ELF-1 (cell line): ENCODE results near the gene CFAP299.

ENCODE experiments used
- DNase-seq: peaks from one replicate; pipeline ENCODE4 v3.0.0-alpha.2; 2016; ENCODE audit warnings: low read depth, low spot score

Gene CFAP299

GRCh38 chr4:80507507-80507906 is 172.0 kb downstream of the CFAP299 start:
- DNase-seq: no peak

- no peak for DNase-seq
Measured at GRCh38 chr4:80515496-80515895, 180.0 kb downstream of the CFAP299 start.

GRCh38 chr4:80521438-80521837 is 185.9 kb downstream of the CFAP299 start:
- DNase-seq: no peak

- no peak for DNase-seq
Measured at GRCh38 chr4:80526697-80527096, 191.2 kb downstream of the CFAP299 start.

- no peak for DNase-seq
Measured at GRCh38 chr4:80529026-80529425, 193.5 kb downstream of the CFAP299 start.

- DNase-seq: no peak
Measured at GRCh38 chr4:80532674-80533333, 197.3 kb downstream of the CFAP299 start.

- no peak for DNase-seq
Measured at GRCh38 chr4:80535551-80535950, 200.0 kb downstream of the CFAP299 start.

GRCh38 chr4:80538276-80538926 is 202.9 kb downstream of the CFAP299 start:
- DNase-seq: no peak

- DNase-seq: peak; percentile 8
Measured at GRCh38 chr4:80539190-80539589, 203.7 kb downstream of the CFAP299 start.

DNA sequence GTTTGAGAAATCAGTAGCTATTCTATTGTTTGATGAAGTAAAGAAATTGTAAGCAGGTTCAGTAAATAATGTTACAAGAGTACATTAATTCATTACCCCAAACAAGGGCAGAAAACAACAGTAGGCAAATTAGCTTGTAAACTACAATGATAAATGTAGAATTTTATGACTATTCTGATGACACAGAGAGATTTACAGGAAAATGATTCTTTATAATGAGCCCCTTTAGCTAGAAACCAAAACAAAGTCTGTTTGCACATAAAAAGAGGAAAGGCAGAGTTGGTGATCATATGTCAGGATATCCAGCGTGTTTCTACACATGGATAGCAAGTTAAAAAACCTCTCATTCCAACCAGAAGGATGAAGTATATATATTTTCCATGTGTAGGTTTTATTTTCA is 204.8 kb downstream of the CFAP299 start:
- no peak for DNase-seq

- no peak for DNase-seq
Measured at GRCh38 chr4:80540785-80541469, 205.4 kb downstream of the CFAP299 start.

DNA sequence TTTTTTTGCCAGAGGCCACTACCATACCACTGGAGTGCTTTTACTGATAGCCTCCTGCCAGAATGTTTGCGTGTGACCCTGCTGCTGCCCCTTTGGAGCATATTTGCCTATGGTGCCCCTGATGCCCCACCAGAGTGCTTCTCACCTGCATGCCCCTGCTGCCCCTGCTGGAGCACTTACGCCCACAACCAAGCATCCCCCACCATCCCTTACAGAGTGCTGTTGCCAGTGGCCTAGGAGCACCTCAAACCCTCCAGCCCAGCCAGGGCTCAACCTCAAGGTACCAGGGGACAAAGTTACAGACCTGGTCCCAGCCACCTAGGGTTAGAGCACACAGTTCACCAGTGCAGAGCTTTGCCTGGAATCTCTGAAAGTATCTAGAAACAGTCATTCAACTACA is 207.2 kb downstream of the CFAP299 start:
- DNase-seq: no peak

DNA sequence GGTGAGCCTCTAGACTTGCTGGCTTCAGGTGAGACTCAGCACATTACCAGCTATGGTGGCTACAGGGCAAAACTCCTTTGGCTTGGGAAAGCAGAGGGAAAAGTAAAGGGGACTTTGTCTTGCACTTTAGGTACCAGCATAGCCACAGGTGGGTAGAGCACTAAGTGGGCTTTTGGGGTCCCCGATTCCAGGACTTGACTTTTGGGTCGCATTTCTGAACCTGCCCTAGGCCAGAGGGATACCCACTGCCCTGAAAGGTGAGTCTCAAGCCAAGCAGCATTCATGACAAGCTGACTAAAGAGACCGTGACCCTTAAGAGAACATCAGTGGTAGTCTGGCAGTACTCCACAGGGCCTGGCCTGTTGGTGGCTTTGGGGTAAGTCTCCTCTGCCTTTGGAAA is 224.8 kb downstream of the CFAP299 start:
- no peak for DNase-seq

DNA sequence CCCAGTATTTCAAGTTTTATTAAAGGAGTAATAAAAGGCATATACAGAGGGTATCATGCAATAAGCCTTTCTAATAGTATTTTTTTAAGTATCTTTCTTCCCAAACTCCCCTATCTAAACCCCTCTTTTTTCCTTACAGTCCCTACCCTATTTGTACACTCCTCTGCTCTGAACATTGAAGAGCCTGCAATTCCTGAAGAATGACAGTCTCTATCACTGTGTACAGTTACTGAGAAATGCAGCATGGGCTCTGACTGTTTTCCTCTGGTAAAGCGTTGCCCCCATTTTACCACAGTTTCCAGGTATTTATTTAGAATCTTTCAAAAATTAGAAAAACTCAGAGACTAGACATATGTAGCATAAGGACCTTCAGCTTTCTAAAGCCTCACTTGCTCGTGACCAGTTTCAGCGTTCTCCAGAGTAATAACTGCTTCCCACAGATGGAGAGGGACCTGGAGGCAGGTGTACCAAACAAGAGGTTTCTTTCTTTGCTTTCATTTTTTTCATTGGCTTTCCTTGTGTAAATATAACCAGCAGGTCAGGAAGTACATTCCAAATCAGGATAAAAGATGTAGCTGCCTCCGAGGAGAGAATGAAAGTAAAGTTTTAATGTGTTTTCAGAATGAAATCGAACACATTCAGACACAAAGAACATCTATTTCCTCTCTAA is 230.8 kb downstream of the CFAP299 start:
- DNase-seq: no peak

GRCh38 chr4:80568891-80569290 is 233.4 kb downstream of the CFAP299 start:
- no peak for DNase-seq

DNA sequence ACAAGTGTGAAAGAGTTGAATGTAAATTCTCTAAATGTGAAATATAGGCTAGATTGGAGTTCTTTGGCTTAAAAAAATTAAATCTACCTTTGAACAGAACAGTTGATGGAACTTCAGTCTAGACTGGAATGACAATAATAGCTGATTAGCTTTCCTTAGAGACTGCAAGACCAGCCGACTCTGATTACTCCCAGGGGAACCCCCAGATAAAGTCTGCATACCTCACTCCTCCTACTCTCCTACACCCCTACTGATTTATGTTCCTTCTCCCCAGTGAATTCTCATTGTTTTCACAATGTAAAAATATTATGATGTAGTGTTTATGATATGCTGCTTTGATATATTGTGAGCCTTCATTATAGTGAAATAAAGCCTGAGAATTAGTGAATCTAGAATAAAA is 241.3 kb downstream of the CFAP299 start:
- no peak for DNase-seq

DNA sequence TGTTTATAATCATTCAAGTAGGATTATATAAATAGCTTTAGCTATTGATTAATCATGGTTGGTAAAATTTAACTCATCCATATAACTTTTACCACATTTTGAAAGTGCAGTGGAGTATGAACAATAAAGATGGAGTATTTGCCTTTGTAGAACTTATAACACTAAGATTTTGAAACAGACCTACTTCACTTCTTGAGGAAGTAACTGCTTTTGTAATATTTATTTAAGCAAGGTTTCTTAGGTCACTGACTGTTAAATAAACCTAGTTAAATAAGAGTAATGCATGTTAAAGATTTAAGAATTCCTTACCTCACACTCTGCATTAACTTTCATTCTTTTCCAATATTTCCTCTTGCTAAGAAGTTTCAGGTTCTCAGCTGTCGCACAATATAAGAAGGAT is 242.5 kb downstream of the CFAP299 start:
- DNase-seq: no peak

- no peak for DNase-seq
Measured at GRCh38 chr4:80585542-80585941, 250.0 kb downstream of the CFAP299 start.

DNA sequence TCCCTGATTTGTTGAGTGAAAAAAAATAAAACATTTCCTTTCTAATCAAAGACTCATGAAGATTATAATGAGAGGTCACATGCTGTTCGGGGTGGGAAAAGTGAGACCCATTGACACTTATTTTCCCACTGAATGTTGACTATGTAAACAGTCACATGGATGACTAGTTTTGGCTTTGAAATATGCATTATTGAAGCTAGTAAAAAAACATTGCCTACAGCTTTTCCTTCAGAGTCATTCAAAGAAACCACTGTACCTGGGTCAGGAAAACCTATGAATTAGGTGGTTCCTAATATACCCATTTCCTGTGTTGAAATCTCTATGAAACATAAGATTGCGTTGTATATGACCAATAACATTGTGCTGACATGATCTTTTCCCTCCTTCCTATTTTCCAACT is 251.2 kb downstream of the CFAP299 start:
- DNase-seq: no peak

GRCh38 chr4:80587871-80588385 is 252.4 kb downstream of the CFAP299 start:
- DNase-seq: no peak

GRCh38 chr4:80592950-80593349 is 257.4 kb downstream of the CFAP299 start:
- DNase-seq: no peak

- DNase-seq: no peak
Measured at GRCh38 chr4:80594701-80595100, 259.2 kb downstream of the CFAP299 start.
